HG02610 (cell line): ENCODE data around the gene ALDH1A1.
"Not testable (repeated sequence)": the region's sequence is repeated elsewhere in the genome, so short reads cannot be mapped to it uniquely, and the experiment has no call there.

Experiments
- ATAC-seq: cut with Tn5 transposase; IDR thresholded peaks from one replicate; pipeline ENCODE4 v1.9.1; 2021; ENCODE audit warnings: mild to moderate bottlenecking, moderate library complexity; ENCODE audit not compliant: unreplicated experiment

ALDH1A1 gene

DNA sequence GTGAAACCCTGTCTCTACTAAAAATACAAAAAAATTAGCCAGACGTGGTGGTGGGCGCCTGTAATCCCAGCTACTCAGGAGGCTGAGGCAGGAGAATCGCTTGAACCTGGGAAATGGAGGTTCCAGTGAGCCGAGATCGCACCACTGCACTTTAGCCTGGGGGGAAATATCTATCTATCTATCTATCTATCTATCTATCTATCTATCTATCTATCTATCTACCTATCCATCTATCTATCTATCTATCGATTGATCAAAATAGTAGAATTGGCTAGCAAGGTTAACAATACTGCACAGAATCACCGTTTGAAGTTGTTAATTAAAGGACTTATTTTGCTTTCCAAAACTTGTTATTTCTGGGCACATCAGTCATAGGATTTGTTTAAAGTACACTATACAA lies 90.1 kb downstream of the ALDH1A1 start:
- ATAC-seq, result not testable (repeated sequence)

DNA sequence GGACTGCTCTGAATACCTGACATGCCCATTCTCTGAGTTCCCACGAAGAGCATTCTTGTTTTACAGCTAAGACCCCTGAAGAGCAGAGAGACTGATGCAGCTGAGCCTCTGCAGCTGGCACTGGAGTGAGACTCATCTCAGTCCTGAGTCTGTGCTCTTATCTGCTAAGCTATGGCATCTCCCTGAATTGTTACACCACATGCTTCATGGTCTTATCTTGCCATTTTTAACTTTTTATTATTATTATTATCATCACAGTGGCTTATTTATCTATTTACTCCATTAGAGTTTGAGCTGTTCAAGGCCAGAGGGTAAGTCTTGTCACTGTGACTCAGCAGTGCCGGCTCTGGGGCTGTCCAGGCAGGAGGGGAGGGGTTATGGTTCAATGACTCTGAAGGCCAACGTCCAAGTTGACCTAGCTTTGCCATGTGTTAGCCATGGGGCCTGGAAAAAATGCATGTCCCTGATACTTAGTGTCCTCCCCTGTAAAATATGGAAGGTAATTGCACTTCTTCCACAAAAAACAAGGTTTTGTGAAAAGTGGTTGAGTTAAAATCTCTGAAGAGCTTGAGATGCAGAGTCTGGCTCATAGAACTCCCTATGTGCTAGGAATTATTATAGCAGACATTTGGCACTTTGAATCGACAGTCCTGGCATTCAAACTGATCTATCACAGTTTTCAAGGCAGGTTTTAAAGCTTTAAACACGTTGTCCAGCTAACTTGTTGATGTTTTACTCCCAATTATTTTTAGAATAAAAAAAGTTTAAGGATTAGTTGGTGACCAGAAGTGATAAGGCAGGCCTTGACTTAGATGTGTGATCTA lies 94.6 kb downstream of the ALDH1A1 start:
- no peak for ATAC-seq

DNA sequence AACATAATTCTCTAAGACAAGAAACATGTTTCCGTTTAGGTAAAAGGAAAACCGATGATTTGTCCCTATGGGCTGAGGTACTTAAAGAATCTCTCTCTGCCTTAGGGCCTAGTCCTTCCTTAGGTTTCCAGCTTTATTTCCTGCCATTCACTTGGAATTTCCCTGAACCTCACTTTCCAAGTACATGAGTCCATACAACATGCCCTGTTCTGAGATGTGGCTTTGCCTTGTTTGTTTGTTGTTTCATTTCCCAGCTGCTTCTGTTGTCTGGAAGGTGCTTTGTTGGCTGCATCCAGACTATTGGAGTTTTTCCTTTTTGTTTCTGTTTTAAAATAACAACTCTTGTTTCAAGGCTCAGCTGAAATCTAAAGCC lies 95.2 kb downstream of the ALDH1A1 start:
- no peak for ATAC-seq

DNA sequence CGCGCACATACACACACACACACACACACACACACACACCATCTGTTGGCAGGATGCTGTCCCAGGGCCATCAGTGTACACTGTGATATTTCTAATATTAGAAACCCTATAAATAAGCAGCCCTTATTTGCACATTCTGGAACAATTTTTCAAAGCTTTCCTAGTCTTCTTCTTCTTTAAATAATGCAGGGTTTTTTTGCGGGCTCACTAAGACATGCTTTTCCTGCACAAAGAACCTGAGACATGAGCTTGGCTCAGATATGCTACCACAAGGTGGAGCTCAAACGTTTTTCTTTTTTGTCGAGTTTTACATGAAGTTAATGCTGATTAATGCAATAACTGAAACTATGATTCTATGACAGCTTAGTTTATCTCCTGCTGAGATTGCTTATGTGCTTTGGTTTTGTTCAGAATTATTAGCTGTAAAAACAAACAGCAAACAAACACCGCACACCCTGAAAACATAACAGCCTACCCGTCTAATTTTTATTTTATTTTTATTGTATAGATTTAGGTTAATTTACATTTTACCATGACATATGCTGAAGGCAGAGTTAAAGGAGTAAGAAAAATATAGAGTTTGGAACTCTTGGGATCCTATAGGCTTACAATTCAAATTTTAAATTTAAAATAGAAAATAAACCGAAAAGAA lies 95.8 kb downstream of the ALDH1A1 start:
- peak; percentile 54 for ATAC-seq

- ATAC-seq, result no peak
Measured at GRCh38 chr9:72855890-72856523, 96.8 kb downstream of the ALDH1A1 start.

DNA sequence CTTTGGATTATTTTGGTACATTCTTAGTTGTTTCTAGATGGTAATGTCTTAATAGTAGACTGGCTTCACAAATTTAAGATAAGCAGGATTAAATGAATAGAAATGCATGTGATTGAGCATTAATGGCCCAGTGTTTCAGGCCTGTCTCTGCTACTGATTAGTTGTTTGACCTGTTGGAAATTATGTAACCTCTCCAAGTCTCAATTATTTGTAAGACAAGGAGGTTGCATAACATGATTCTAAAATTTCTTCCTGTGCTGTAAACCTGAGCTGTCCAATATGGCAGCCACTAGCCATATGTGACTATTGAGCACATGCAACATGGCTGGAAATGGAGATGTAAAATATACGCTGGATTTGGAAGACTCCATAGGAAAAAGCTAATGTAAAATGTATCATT lies 97.5 kb downstream of the ALDH1A1 start:
- no peak for ATAC-seq
